ENCODE measurements around the gene SLC25A21.

GRCh38 chr14:36653962-36654793 lies 518.2 kb downstream of the SLC25A21 start:
- no peak for TF ChIP-seq RAD21 (IDR thresholded peaks at IDR 0.05; ENCODE audit: low read depth)
- no peak for TF ChIP-seq EP300 (IDR thresholded peaks at IDR 0.05; ENCODE audit: borderline replicate concordance)
- TF ChIP-seq YY1 (IDR thresholded peaks at IDR 0.05; ENCODE audit: low read depth), result no peak
- TF ChIP-seq, protein P1, sequence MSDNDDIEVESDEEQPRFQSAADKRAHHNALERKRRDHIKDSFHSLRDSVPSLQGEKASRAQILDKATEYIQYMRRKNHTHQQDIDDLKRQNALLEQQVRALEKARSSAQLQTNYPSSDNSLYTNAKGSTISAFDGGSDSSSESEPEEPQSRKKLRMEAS (IDR thresholded peaks at IDR 0.05), result no peak
- TF ChIP-seq CEBPB (IDR thresholded peaks at IDR 0.05), result no peak
- TF ChIP-seq EGR1 (IDR thresholded peaks at IDR 0.05), result no peak
- no peak for TF ChIP-seq REST (IDR thresholded peaks at IDR 0.05; ENCODE audit: low read depth)
- TF ChIP-seq TAF1 (IDR thresholded peaks at IDR 0.05; ENCODE audit: low read depth), result no peak
- TF ChIP-seq NFIC (IDR thresholded peaks at IDR 0.05), result no peak
- TF ChIP-seq CREB1 (IDR thresholded peaks at IDR 0.05; ENCODE audit: low read depth), result no peak
- no peak for TF ChIP-seq TCF12 (IDR thresholded peaks at IDR 0.05; ENCODE audit: low read depth)
